ENCODE data around the gene ARMC10.

- TF ChIP-seq CTCF (conservative IDR thresholded peaks at IDR 0.05; ENCODE audit: low read depth, low read length), result no peak
- no peak for TF ChIP-seq EZH2phosphoT487 (IDR thresholded peaks at IDR 0.05; ENCODE audit: borderline replicate concordance, low read length)
- no peak for TF ChIP-seq EZH2 (IDR thresholded peaks at IDR 0.05; ENCODE audit: low read length, unreplicated experiment)
Measured at GRCh38 chr7:103073989-103074518, 886 bp upstream of the ARMC10 start.
